GM19351 (cell line): ENCODE results near the gene IGSF11.

Experiments
- ATAC-seq: cut with Tn5 transposase; IDR thresholded peaks from one replicate; pipeline ENCODE4 v1.9.1; 2021; ENCODE audit warnings: mild to moderate bottlenecking, moderate library complexity; ENCODE audit not compliant: unreplicated experiment

IGSF11 gene

GRCh38 chr3:118951089-118951488, 83.6 kb downstream of the IGSF11 start:
- no peak for ATAC-seq

- ATAC-seq = no peak
Observed at GRCh38 chr3:118949113-118949760, 85.4 kb downstream of the IGSF11 start.

DNA sequence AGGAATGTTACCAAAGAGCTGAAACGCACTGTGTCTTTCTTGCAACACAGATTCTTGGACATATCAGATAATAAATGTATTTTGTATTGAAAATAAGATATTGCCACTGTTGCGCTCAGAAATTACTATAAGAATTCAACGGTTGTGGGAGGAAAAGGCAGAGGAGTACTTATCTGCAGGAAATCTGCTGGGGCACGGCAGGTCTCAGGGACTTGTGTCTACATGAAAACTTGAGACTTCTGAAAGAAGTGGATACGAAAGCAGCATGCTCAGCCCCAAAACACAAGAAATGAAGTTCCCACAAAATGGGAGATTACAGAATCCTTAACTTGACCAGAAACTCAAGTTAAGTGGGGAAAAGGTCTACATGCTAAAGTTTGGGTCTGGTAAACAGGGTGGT, 86.5 kb downstream of the IGSF11 start:
- ATAC-seq = no peak

- ATAC-seq = no peak
Observed at GRCh38 chr3:118946449-118946848, 88.2 kb downstream of the IGSF11 start.

GRCh38 chr3:118945834-118946233, 88.8 kb downstream of the IGSF11 start:
- no peak for ATAC-seq

DNA sequence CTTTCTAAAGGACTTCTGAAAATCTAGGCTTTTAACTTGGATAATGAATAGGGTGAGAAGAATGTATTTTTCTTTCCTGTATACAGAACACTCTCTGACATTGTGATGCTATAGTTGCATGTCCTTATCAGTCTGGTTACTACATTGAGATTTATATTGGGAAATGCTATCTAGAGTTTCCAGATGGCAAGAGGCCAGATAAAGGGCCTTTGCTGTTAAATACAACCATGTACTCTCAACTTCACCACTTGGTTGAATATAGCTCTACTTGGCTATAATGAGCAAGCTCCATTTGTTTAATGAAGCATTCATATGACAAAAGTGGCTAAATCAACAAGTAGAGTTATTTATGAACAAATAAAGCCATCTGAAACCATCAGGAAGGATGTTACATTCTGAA, 91.0 kb downstream of the IGSF11 start:
- no peak for ATAC-seq

GRCh38 chr3:118942671-118943070, 92.0 kb downstream of the IGSF11 start:
- ATAC-seq = no peak

DNA sequence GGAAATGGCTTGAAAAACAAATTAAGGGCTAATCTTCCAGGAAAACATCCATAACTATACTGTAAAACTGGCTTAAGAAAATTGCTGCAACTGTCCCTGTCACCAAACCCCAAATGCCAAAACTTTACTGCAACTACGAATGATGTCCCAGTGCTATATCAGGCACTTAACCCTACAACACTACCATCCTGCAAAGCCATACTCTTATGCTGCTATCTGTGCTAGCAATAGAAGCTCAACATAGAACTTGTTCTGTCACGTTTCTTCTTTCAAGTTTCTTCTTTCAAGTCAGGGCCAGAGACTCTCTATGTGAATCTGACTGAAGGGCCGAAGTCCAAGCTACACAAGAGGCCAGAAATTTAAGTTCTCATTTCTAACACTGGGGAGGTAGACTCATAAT, 92.5 kb downstream of the IGSF11 start:
- ATAC-seq = no peak

GRCh38 chr3:118941236-118941635, 93.4 kb downstream of the IGSF11 start:
- ATAC-seq = no peak

GRCh38 chr3:118938183-118938961, 96.3 kb downstream of the IGSF11 start:
- no peak for ATAC-seq

- no peak for ATAC-seq
Observed at GRCh38 chr3:118936811-118937210, 97.8 kb downstream of the IGSF11 start.

GRCh38 chr3:118932822-118933558, 101.7 kb downstream of the IGSF11 start:
- ATAC-seq = no peak

GRCh38 chr3:118931996-118932395, 102.7 kb downstream of the IGSF11 start:
- ATAC-seq = no peak

DNA sequence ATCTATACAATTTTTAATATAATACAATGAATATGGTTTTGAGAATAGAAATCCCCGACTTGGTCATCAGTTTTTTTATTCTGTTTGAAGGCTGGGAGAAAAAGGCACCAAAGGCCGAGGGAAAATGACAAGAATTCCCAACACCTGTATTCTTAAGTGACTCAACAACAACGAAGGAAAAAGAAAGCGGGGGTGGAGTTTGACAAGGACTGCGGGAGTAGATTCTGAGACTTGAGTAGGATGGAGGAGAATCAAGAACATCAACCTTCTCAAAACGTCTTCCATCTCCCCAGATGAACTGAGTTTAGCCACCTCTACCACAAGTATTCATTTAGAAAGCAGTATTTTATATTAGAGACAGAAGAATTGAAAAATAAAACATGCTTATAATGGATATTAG, 107.2 kb downstream of the IGSF11 start:
- ATAC-seq = no peak

DNA sequence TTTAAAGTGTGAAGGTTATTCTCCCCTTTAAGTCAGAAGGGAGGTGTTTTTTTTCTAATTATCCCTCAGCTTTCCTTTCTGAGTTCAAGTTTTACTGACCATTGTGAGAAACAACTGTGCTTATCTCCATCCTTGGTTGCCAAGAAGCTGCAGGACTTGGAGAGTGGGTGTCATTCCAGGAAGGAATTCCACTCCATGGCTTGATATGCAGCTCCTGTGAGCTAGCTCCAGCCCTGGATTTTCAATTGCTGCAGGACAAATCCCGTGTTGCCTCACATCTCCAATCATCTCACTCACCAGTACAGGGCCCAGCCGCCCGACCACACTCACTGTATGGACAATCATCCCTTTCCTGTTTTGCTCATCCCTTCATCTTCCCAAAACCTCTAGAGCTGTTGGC, 122.5 kb downstream of the IGSF11 start:
- ATAC-seq = no peak

DNA sequence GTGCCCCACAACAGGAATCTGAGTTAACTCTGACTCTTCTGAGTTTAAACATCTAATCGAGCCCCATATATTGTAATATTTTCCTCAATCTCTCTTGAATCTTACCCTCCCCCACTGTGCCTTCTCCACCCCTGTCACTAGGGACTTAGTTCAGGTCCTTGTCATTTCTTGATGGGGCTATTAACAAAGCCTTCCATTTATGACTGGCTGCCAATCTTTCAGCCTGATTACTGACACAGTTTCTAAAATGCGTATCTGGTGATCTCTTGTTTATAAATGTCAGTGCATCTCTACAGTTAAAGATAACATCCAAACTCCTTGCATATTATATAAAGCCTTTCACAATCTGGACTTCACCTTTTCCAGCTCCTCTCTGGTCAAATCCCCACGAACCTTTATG, 124.3 kb downstream of the IGSF11 start:
- ATAC-seq = no peak

DNA sequence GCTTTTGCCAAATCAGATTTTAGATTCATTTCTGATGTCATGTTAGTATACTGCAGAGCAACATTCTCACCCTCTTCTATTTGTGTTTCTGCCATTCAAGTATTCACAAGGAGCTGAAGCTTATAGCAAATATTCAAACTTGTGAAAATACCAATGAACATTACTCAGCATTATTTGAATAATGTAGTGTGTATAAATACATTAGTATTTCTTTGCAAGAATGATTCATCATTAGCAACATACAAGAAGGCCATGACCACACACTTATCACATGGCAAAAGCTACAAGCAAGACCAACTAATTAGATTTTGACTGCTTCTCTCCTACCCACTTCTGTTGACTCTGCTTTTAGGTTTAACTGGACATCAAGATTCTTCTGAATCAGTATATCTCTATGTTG, 124.9 kb downstream of the IGSF11 start:
- ATAC-seq = no peak

GRCh38 chr3:118907909-118908308, 126.7 kb downstream of the IGSF11 start:
- ATAC-seq = no peak

GRCh38 chr3:118900737-118901525, 133.7 kb downstream of the IGSF11 start:
- ATAC-seq = no peak

DNA sequence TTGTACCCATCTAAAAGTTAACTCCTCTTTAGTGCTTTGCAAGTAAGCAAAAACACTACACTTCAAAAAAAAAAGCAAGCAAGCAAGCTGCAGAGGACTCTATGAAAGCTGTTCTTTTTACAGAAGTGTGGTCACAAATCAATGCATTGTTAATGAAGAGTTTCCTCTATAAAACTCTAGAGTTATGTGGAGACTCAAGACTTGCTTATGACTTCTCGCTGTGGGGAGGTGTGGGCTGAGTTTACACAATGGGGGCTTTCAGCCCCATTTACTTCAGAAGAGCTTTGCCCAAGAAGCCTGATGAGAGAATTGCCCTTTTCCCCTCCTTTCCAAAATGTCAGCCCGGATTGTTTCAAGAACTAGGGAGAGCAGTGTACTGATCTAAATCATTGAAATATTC, 144.4 kb downstream of the IGSF11 start:
- no peak for ATAC-seq

DNA sequence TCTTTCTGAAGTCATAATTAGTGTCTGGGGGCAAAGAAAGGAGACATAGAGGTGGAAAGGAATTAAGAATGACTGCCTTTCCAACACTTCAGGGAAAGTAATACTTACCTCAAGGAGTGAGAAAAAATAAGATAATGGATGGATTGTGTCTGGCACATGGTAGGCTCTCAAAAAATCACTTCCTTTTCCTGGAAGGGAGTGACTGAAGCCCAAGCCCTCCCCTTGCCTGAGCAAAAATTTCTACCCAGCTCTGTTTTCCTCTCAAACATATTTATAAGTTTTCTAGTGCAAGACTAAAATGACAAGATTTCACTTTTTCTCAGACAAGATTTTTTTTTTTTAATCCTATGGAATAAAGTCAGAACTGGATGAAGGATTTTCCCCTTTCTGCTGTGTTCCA, 145.0 kb downstream of the IGSF11 start:
- ATAC-seq = no peak
